Stomach smooth muscle (tissue), 2 donors: ENCODE results near the gene TAS2R19.

Experiments used
- H3K27ac ChIP-seq: one replicate; pipeline ENCODE4 v1.7.0; 2013; ENCODE audit warnings: mild to moderate bottlenecking, low read length, inconsistent platforms
- H3K27me3 ChIP-seq, 2 donors: one replicate each; pipeline ENCODE4 v1.7.0; 2013; ENCODE audit warnings: low read length in 2 of 2; ENCODE audit not compliant: insufficient read depth in 2 of 2, control insufficient read depth in 1 of 2
- H3K36me3 ChIP-seq, 2 donors: one replicate each; pipeline ENCODE4 v1.7.0; 2013; ENCODE audit warnings: low read length in 2 of 2; ENCODE audit not compliant: control insufficient read depth in 2 of 2, insufficient read depth in 2 of 2
- H3K4me1 ChIP-seq: one replicate; pipeline ENCODE4 v1.7.0; 2013; ENCODE audit warnings: low read length; ENCODE audit not compliant: control insufficient read depth, insufficient read depth
- H3K4me3 ChIP-seq, 2 donors: one replicate each; pipeline ENCODE4 v1.7.0; 2013; ENCODE audit warnings: low read length in 2 of 2
- H3K9ac ChIP-seq, 2 donors: one replicate each; pipeline ENCODE4 v1.7.0; 2013; ENCODE audit warnings: low read length in 2 of 2, mild to moderate bottlenecking in 1 of 2
- H3K9me3 ChIP-seq, 2 donors: one replicate each; pipeline ENCODE4 v1.7.0; 2013; ENCODE audit warnings: low read length in 2 of 2; ENCODE audit not compliant: control insufficient read depth in 2 of 2
- donor health status: healthy.
- donor health status: Pancreatic carcinoma.

TAS2R19 gene

GRCh38 chr12:10994307-10994706 is 28.1 kb downstream of the TAS2R19 start:
- Histone ChIP-seq H3K36me3 (peaks cover 0 to 9% of the 10 kb centered on the region in 2 donors), H3K4me3 (no peak overlapping the region), H3K27ac (no peak overlapping the region), H3K4me1 (no peaks in the 10 kb centered on the region), H3K9ac (no peak overlapping the region), H3K9me3 (no peaks in the 10 kb centered on the region), H3K27me3 (no peaks in the 10 kb centered on the region)

- H3K9me3 ChIP-seq: no peaks in the 10 kb centered on the region
- H3K27ac ChIP-seq: no peak overlapping the region
- no peaks in the 10 kb centered on the region for H3K27me3 ChIP-seq
- no peak overlapping the region for H3K4me3 ChIP-seq
- H3K4me1 ChIP-seq: no peaks in the 10 kb centered on the region
- peaks cover 0 to 6% of the 10 kb centered on the region in 2 donors for H3K36me3 ChIP-seq
- no peak overlapping the region for H3K9ac ChIP-seq
These were observed 33.3 kb downstream of the TAS2R19 start for GRCh38 chr12:10989107-10989506.

- Histone ChIP-seq H3K27ac (no peak within 1 kb of the TSS), H3K27me3 (no peaks in the 10 kb centered on the region), H3K4me3 (no peak within 1 kb of the TSS), H3K9me3 (no peaks in the 10 kb centered on the region), H3K9ac (no peak within 1 kb of the TSS), H3K36me3 (no peaks in the 10 kb centered on the region), H3K4me1 (no peaks in the 10 kb centered on the region)
These were observed 35.6 kb downstream of the TAS2R19 start, which contains the start of gene TAS2R50 for GRCh38 chr12:10986812-10987211. Gene TAS2R50, minus strand, starts transcription at chr12:10986912. Its CDS starts 52 bp downstream, at chr12:10986860.

- Histone ChIP-seq H3K9me3 (no peaks in the 10 kb centered on the region), H3K9ac (no peak overlapping the region), H3K4me1 (no peaks in the 10 kb centered on the region), H3K27me3 (no peaks in the 10 kb centered on the region), H3K4me3 (no peak overlapping the region), H3K36me3 (no peaks in the 10 kb centered on the region), H3K27ac (no peak overlapping the region)
These were observed 40.2 kb downstream of the TAS2R19 start for GRCh38 chr12:10982244-10982643.

- no peaks in the 10 kb centered on the region for H3K36me3 ChIP-seq
- H3K9ac ChIP-seq: no peak overlapping the region
- H3K27ac ChIP-seq: no peak overlapping the region
- H3K4me1 ChIP-seq: no peaks in the 10 kb centered on the region
- H3K27me3 ChIP-seq: no peaks in the 10 kb centered on the region
- H3K9me3 ChIP-seq: no peaks in the 10 kb centered on the region
- no peak overlapping the region for H3K4me3 ChIP-seq
These were observed 47.5 kb downstream of the TAS2R19 start for GRCh38 chr12:10974965-10975364.
